Osteoblast (primary cell): ENCODE results near the gene PAPSS1. TPM values are rescaled to one million over a fixed set of nuclear protein-coding genes. Genes with fewer than 3 reads are reported as not detected.

ENCODE experiments used
- DNase-seq: peaks from one replicate; pipeline ENCODE4 v3.0.0; 2011; ENCODE audit warnings: low spot score, mixed read lengths; ENCODE audit not compliant: insufficient read length; ENCODE audit errors: missing footprints
- H2AFZ ChIP-seq: 2 replicates; pipeline ENCODE4 v1.6.0; 2011; ENCODE audit warnings: mild to moderate bottlenecking, low read length
- H3K27ac ChIP-seq: 2 replicates; pipeline ENCODE4 v1.5.1; 2011; ENCODE audit warnings: mild to moderate bottlenecking, low read depth, low read length, moderate library complexity
- H3K27me3 ChIP-seq: 2 replicates; pipeline ENCODE4 v1.6.0; 2012; ENCODE audit warnings: mild to moderate bottlenecking, control low read depth, inconsistent platforms, low read length, moderate library complexity; ENCODE audit not compliant: insufficient read depth
- H3K36me3 ChIP-seq: 2 replicates; pipeline ENCODE4 v1.5.1; 2011; ENCODE audit warnings: mild to moderate bottlenecking, low read length, control low read depth, moderate library complexity; ENCODE audit not compliant: insufficient read depth
- H3K4me1 ChIP-seq: 2 replicates; pipeline ENCODE4 v1.5.1; 2011; ENCODE audit warnings: mild to moderate bottlenecking, low read length, control low read depth, moderate library complexity; ENCODE audit not compliant: insufficient read depth
- H3K4me2 ChIP-seq: 2 replicates; pipeline ENCODE4 v1.6.0; 2011; ENCODE audit warnings: mild to moderate bottlenecking, low read length; ENCODE audit not compliant: insufficient read depth
- H3K4me3 ChIP-seq: fragments of 200-600 bp; sonication (generic); 3 replicates; pipeline ENCODE4 v1.5.1; 2012; ENCODE audit warnings: mild to moderate bottlenecking, low read length, inconsistent platforms; ENCODE audit not compliant: insufficient read depth
- H3K79me2 ChIP-seq: 2 replicates; pipeline ENCODE4 v1.6.0; 2012; ENCODE audit warnings: mild to moderate bottlenecking, low read length, control low read depth, inconsistent platforms; ENCODE audit not compliant: insufficient read depth
- H3K9me3 ChIP-seq: 2 replicates; pipeline ENCODE4 v1.5.1; 2011; ENCODE audit warnings: low read depth, low read length, control low read depth
- H4K20me1 ChIP-seq: 2 replicates; pipeline ENCODE4 v1.6.0; 2012; ENCODE audit warnings: mild to moderate bottlenecking, low read length, control low read depth; ENCODE audit not compliant: insufficient read depth
- CTCF ChIP-seq: IDR thresholded peaks from 2 replicates; pipeline ENCODE4 v1.5.1; 2011; ENCODE audit warnings: mild to moderate bottlenecking, low read depth, low read length, moderate library complexity; ENCODE audit errors: extremely low read depth
- total RNA-seq: library from RNA; depleted of rRNA; stranded (reverse); fragments of >200 nt; gene quantifications from 2 replicates; pipeline ENCODE4 v1.2.3, GENCODE V29; 2012

PAPSS1 gene
- total RNA-seq, 1 donor = 123 TPM

- Histone ChIP-seq H3K27me3 (no peaks in the 10 kb centered on the region), H3K36me3 (no peaks in the 10 kb centered on the region), H3K27ac (no peak overlapping the region), H3K79me2 (no peaks in the 10 kb centered on the region), H3K9me3 (peaks cover 6% of the 10 kb centered on the region), H3K4me3 (no peak overlapping the region), H2AFZ (no peak overlapping the region), H3K4me2 (no peak overlapping the region), H3K4me1 (no peaks in the 10 kb centered on the region), H4K20me1 (no peaks in the 10 kb centered on the region)
- no peak for DNase-seq
- no peak for TF ChIP-seq CTCF
These were observed 130.8 kb downstream of the PAPSS1 start for GRCh38 chr4:107589269-107589668.

- H3K27me3 ChIP-seq = no peaks in the 10 kb centered on the region
- no peak overlapping the region for H3K4me3 ChIP-seq
- H3K79me2 ChIP-seq = no peaks in the 10 kb centered on the region
- no peak for DNase-seq
- H3K27ac ChIP-seq = no peak overlapping the region
- H3K4me2 ChIP-seq = no peak overlapping the region
- no peak overlapping the region for H2AFZ ChIP-seq
- H3K4me1 ChIP-seq = no peaks in the 10 kb centered on the region
- H3K36me3 ChIP-seq = no peaks in the 10 kb centered on the region
- H3K9me3 ChIP-seq = peaks cover 6% of the 10 kb centered on the region
- H4K20me1 ChIP-seq = no peaks in the 10 kb centered on the region
- no peak for TF ChIP-seq CTCF
These were observed 133.7 kb downstream of the PAPSS1 start for GRCh38 chr4:107586371-107586770.

DNA sequence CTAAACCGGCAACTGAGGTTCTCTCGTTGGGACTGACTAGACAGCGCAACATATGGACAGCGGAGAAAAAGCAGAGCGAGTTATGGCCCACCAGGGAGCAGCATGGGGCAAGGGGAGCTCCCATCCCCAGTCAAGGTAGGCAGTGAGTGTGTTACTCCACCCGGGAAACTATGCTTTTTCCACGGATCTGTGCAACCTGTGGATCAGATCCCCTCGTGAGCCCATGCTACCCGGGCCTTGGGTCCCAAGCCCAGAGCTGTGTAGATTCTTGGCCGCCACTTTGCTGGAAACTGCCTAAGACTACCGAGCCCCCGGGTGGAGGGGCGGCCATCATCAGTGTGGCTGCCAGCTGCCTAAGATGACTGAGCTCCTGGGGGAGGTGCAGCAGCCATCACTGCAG lies 140.9 kb downstream of the PAPSS1 start:
- Histone ChIP-seq H3K4me1 (no peaks in the 10 kb centered on the region), H3K9me3 (no peaks in the 10 kb centered on the region), H3K36me3 (no peaks in the 10 kb centered on the region), H3K79me2 (no peaks in the 10 kb centered on the region), H3K27ac (no peak overlapping the region), H3K4me2 (no peak overlapping the region), H3K27me3 (no peaks in the 10 kb centered on the region), H2AFZ (no peak overlapping the region), H3K4me3 (no peak overlapping the region), H4K20me1 (no peaks in the 10 kb centered on the region)
- no peak for TF ChIP-seq CTCF
- DNase-seq = no peak

GRCh38 chr4:107578321-107578720 lies 141.7 kb downstream of the PAPSS1 start:
- Histone ChIP-seq H3K9me3 (no peaks in the 10 kb centered on the region), H3K27ac (no peak overlapping the region), H3K27me3 (no peaks in the 10 kb centered on the region), H3K4me1 (no peaks in the 10 kb centered on the region), H3K79me2 (no peaks in the 10 kb centered on the region), H2AFZ (no peak overlapping the region), H4K20me1 (no peaks in the 10 kb centered on the region), H3K4me3 (no peak overlapping the region), H3K4me2 (no peak overlapping the region), H3K36me3 (no peaks in the 10 kb centered on the region)
- DNase-seq = no peak
- no peak for TF ChIP-seq CTCF
